GM12892 (cell line): ENCODE results near the gene ADAMTS2.

ENCODE experiments used
- DNase-seq: peaks from one replicate; pipeline ENCODE4 v3.0.0; 2011; ENCODE audit not compliant: insufficient read length
- FAIRE-seq: peaks from 2 replicates; lab custom pipeline; 2011; peaks lifted over from hg19 to GRCh38; lab: Jason Lieb, UNC
- POLR2A ChIP-seq: IDR thresholded peaks from 2 replicates; pipeline ENCODE4 v1.6.1; 2011; ENCODE audit warnings: low read depth, low read length, control low read depth
- POLR2AphosphoS5 ChIP-seq: IDR thresholded peaks from 2 replicates; pipeline ENCODE4 v1.6.1; 2011; ENCODE audit warnings: low read depth, low read length, control low read depth
- TAF1 ChIP-seq: IDR thresholded peaks from 2 replicates; pipeline ENCODE4 v1.6.1; 2011; ENCODE audit warnings: low read depth, mild to moderate bottlenecking, control low read depth, low read length, borderline replicate concordance

Gene ADAMTS2

GRCh38 chr5:179281694-179282093, 63.6 kb downstream of the ADAMTS2 start:
- DNase-seq (no peak), FAIRE-seq (no peak)
- TF ChIP-seq POLR2A (no peak), POLR2AphosphoS5 (no peak), TAF1 (no peak)

DNA sequence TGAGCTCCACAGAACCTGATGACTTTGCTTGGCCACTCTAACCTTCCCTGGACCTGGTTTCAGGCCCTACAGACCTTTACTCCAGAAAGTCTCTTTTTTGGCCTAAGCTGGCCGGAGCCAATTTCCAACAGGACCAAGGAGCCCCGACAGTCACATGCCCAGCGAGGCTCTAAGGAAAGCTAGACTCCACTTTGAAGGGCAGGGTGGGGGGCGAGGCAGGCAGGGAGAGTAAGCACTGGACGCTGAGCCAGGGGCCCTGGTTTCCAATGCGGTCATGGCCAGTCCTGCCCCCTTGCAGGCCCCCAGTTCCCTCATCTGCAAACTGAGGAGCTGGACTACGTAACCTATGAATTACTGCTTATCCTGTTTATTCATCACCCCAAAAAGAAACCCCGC, 65.2 kb downstream of the ADAMTS2 start:
- FAIRE-seq (no peak), DNase-seq (no peak)
- TF ChIP-seq POLR2A (no peak), POLR2AphosphoS5 (no peak), TAF1 (no peak)

DNA sequence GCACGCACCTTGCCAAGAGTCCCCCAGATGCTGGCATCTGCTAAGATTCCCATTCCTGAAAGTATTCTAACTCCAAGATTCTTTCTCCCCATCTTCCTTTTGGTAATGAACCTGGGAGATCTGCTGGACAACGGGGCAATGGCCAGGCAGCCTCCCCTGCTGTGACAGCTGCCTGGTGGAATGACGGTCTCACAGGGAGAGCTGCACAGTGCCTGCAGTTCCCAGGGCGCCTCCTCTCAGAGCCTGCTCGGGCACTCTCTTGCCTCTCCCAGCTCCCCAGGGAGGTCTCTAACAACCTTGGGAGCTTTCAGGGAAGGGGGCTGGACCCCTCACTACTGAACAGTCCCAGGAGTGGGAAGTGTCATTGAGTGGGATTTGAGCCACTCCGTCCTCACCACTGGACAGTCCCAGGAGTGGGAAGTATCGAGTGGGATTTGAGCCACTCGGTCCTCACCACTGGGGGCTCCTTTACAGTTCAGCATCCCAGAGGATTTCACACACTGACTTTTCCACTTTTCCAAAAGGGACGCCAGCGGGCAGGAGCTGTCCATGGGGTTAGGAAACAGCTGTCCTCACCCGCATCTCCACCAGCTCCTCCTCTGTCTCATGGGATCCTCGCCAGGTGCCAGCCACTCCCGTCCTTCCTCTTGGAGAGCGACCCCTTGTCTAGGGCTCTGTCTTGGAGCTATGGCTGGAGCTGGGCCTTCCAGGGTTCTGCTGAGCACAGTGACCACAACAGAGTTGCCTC, 65.7 kb downstream of the ADAMTS2 start:
- FAIRE-seq: no peak
- TF ChIP-seq POLR2A (no peak), TAF1 (no peak), POLR2AphosphoS5 (no peak)
- DNase-seq: no peak

- no peak for TF ChIP-seq TAF1
- TF ChIP-seq POLR2A: no peak
- TF ChIP-seq POLR2AphosphoS5: no peak
- no peak for FAIRE-seq
- no peak for DNase-seq
These were observed 66.7 kb downstream of the ADAMTS2 start for GRCh38 chr5:179278546-179278945.

- FAIRE-seq: no peak
- no peak for TF ChIP-seq POLR2A
- no peak for TF ChIP-seq POLR2AphosphoS5
- DNase-seq: no peak
These were observed 67.1 kb downstream of the ADAMTS2 start for GRCh38 chr5:179278119-179278518.

DNA sequence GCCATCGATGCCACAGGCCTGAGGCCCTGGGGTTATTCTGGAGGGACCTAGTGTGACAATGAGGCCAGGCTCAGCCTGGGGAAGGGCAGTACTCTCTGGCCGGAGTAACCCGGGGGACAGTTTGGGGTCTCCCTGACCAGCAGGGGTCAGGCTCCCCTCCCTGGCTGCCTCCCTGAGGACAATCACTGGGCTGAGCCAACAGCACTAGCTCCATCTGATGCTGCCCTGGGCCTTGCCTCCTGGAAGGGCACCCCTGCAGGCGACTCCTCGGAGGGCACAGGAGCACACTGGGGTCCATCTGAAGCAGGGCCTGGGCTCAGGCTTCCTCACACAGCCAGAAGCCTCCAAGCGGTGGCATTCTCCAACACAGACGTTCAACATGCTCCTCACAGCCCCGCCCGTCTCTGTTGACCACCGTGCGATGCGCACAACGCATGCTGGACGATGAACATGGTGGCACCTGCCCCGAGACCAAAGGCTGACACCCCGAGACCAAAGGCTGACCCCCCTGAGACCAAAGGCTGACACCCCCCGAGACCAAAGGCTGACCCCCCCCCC, 68.3 kb downstream of the ADAMTS2 start:
- TF ChIP-seq POLR2AphosphoS5 (no peak), TAF1 (no peak), POLR2A (no peak)
- no peak for DNase-seq
- FAIRE-seq: no peak

GRCh38 chr5:179275941-179276837, 69.1 kb downstream of the ADAMTS2 start:
- FAIRE-seq (no peak), DNase-seq (no peak)
- TF ChIP-seq POLR2AphosphoS5: no peak
- TF ChIP-seq TAF1: no peak
- TF ChIP-seq POLR2A: no peak

- no peak for DNase-seq
- FAIRE-seq: no peak
- TF ChIP-seq POLR2AphosphoS5 (no peak), TAF1 (no peak), POLR2A (no peak)
These were observed 69.8 kb downstream of the ADAMTS2 start for GRCh38 chr5:179275381-179275878.

GRCh38 chr5:179274321-179275315, 70.6 kb downstream of the ADAMTS2 start:
- no peak for TF ChIP-seq TAF1
- no peak for TF ChIP-seq POLR2AphosphoS5
- no peak for TF ChIP-seq POLR2A
- DNase-seq (no peak), FAIRE-seq (no peak)

DNA sequence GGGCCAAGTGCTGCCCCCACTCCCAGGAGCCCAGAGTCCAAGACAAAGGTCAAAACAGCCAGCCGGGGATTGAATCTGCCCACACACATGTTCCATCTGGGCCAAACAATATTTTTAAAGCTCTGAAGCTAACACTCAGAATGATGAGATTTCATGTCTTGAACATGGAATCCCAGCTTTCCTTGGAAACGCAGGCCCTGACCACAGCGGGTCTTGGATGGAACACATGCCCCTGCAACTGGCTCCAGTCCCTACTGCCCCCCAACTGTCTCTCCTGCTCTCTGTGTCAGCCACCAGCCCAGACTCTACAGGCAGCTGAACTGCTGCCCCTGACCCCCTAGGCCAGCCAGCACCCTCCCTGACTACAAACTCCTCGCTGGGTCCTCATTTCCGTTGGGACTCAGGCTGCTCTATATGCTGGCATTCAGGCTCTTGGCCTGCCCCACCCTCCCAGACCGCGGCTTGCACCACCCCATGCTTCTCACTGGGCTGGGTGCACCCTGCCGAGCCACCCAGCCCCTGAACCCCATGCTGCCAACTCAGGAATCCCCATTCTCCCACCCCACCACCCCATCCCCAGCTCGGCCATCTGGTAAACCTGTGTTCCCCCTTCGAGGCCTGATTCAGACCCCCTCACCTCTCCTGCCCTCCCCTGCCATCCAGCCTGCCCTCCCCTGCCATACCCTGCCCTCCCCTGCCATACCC, 71.7 kb downstream of the ADAMTS2 start:
- DNase-seq: no peak
- FAIRE-seq: no peak
- TF ChIP-seq POLR2A (no peak), POLR2AphosphoS5 (no peak), TAF1 (no peak)
